ENCODE measurements around the gene BLMH. TPM values are rescaled to one million over a fixed set of nuclear protein-coding genes. Genes with fewer than 3 reads are reported as not detected.

BLMH gene
- total RNA-seq, 1 donor from 2014 or later, result 46.4 TPM

DNA sequence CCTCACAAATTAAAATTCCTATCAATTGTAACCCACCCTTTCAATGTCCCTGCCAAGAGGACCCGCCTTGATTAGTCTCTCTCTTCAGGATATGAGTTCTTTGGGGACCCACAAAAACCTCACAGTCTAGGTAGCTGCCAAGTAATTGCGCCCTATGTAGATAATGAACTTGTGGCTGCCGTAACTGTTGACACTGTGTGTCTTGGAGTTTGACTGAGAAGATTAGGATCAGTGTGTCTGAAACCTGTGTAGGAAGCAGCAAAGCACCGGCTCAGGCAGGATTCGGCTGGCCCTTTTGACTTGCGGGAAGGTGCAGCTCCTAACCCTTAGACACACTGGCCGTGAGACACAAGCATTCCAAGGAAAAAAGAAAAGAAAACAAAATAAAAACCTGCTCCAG lies 38.4 kb downstream of the BLMH start:
- DNase-seq (ENCODE audit: extremely low read depth, low read depth, low spot score), result no peak

DNA sequence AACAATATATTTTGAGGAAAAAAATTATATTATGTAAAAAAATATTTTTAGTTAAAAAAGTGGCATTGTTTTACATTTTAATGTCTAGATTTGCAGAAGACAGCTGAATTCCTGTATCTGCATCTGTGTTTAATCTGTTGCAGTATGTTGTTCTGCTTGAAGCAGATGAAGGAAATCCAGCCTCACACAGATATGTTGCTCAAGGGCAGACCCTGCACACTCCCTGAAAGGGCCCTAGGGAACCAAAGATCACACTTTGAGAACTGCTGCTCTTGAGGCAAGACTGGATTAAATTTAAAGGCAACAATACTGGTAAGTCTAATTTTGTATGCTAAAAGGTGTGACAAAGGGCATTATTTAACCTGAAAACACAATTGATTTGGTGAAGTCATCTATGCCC lies 39.8 kb downstream of the BLMH start:
- DNase-seq (ENCODE audit: extremely low read depth, low read depth, low spot score), result no peak

DNA sequence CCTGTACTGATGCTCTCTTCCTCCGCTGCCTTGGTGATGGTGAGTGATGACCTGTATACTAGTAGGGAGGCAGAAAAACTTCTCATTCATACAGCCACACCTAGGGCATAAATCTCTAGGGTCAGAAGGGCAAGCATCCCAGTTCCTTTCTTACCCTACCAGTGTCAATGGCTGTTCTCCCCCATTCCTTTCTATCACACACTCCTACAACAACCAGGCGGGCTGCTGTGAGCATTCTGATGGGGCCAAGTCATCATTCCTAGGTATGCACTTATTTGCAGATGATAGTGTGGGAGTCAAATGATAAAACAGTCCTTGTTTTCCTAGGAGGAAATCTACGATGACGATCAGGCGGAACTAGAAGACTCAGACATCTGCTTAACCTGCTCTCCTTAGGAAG lies 42.3 kb downstream of the BLMH start:
- DNase-seq (ENCODE audit: extremely low read depth, low read depth, low spot score), result no peak

- no peak for DNase-seq (ENCODE audit: extremely low read depth, low read depth, low spot score)
These were observed 43.0 kb downstream of the BLMH start for GRCh38 chr17:30248786-30249185.

- no peak for DNase-seq (ENCODE audit: extremely low read depth, low read depth, low spot score)
These were observed 45.3 kb downstream of the BLMH start for GRCh38 chr17:30246460-30246859.

GRCh38 chr17:30244853-30245385 lies 46.8 kb downstream of the BLMH start:
- no peak for DNase-seq (ENCODE audit: extremely low read depth, low read depth, low spot score)

- DNase-seq (ENCODE audit: extremely low read depth, low read depth, low spot score), result no peak
These were observed 48.2 kb downstream of the BLMH start for GRCh38 chr17:30243568-30243967.

DNA sequence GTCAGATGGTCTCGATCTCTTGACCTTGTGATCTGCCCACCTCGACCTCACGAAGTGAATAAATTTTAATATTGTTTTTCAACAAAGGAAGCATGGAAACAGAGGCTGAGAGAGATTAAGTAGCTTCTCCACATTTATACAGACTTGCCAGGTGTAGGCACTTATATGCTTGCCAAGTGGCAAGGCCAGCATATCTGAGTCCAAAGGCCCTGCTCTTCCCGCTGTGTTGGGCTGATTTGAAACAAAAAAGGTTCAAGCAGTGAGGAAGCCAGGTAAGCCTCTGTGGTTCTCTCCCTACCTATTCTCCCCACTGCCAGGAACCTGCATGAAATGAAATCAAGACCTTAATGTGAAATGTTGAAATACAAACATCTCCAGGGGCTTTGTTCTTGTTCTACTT lies 48.7 kb downstream of the BLMH start:
- no peak for DNase-seq (ENCODE audit: extremely low read depth, low read depth, low spot score)

- no peak for DNase-seq (ENCODE audit: extremely low read depth, low read depth, low spot score)
These were observed 50.7 kb downstream of the BLMH start for GRCh38 chr17:30241051-30241450.

DNA sequence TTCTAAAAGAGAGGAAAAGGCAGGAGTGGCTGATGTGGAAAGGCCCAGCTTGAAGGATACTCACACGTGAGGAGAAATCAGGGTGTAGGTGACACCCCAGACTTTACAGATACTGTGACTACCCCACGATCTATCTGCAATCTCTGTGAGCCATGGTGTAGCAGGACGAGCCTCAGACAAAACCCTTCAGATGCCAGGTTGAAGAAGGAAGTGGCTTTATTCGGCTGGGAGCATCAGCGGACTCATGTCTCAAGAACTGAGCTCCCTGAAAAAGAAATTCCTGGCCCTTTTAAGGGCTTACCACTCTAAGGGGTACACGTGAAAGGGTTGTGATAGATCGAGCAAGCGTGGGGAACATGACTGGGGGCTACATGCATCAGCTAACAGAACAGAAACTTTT lies 51.6 kb downstream of the BLMH start:
- no peak for DNase-seq (ENCODE audit: extremely low read depth, low read depth, low spot score)

GRCh38 chr17:30239089-30239462 lies 52.7 kb downstream of the BLMH start:
- no peak for DNase-seq (ENCODE audit: extremely low read depth, low read depth, low spot score)

GRCh38 chr17:30238387-30239088 lies 53.2 kb downstream of the BLMH start:
- DNase-seq (ENCODE audit: extremely low read depth, low read depth, low spot score), result no peak

GRCh38 chr17:30238003-30238344 lies 53.8 kb downstream of the BLMH start:
- no peak for DNase-seq (ENCODE audit: extremely low read depth, low read depth, low spot score)

GRCh38 chr17:30237296-30238002 lies 54.3 kb downstream of the BLMH start:
- no peak for DNase-seq (ENCODE audit: extremely low read depth, low read depth, low spot score)

DNA sequence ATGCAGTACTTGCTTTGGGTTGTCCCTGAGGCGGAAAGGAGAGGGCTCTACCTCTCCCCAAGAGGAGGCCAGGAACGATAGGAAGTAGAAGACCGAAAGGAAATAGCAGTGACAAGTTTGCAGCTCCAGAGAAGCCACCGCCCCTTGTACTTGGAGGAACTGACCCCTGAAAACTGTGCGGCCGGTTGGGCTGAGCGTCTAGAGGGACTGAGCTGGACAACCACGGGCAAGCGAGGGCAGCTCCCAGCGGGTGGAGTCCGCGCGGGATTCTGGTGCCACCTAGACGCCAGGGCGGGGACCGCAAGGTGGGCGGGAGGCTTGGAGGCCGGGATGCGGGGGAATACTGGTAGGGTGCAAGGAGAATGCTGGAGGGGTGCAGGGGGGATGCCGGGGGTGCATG lies 55.0 kb downstream of the BLMH start:
- no peak for DNase-seq (ENCODE audit: extremely low read depth, low read depth, low spot score)

GRCh38 chr17:30236297-30236624 lies 55.5 kb downstream of the BLMH start:
- DNase-seq (ENCODE audit: extremely low read depth, low read depth, low spot score), result no peak

DNA sequence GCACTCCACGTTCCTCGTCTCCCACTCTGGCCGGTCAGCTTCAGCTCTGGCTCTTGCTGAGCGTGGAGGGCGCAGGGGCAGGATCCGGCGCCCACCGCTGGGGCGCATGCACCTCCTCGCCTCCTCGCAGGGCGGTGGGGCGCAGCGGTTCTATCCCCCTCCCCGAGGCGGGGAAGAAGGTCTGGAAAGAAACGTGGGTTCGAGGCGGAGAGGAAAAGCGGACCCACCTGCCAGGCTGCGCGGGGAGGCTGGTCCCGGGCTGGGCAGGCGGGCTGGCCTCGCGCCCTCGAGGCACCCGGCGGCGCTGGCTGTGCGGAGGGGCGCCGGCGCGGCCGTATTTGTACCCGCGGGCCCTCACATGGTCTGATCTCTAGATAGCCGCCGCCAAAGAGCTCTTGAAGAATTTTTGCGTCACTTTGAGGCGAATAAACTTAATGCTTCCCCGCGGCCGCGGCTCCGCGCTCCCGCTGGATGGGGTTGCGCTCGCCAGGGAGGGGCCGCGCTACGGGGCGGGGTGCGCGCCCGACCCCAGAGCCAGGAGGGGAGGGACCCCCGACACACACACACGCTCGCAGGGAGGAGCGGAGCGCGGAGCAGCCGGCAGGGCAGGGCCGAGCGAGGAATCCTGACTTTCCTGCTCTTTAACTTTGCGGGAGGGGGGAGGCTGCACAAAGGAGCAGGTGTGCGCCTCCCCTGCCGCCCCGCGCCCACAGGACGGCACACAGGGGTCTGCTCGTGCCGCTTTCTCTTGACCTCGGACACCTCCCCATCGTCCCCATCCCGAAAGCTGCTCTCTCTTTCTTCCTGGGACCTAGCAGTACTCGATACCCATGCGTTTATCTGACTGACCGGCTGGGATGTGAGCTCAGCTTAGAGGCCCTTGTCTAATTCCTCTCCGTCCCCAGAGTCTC lies 56.1 kb downstream of the BLMH start, which contains the start of gene SLC6A4:
SLC6A4 (minus strand) TSS at position 312 of the 911 bp plus-strand sequence. CDS start 13,739 bp downstream, outside the sequence.
- no peak for DNase-seq (ENCODE audit: extremely low read depth, low read depth, low spot score)

DNA sequence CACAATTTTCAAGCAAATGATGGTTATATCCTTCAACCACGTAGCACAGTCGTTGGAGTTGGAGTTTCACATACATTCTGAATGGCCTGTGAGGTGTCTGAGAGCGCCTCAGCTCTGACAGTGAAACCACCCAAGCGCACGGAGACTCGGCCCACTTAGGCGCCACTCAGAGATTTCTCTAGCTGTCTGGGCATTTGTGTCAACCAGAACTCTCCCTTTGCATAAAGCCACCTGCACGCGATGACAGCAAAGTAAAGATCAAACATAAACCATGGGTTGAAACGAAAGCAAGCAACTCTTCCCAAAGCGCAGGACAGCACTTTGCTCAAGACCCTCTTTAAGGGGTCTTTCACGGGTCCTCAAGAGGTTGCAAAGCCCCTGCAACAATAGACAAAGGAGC lies 56.8 kb downstream of the BLMH start:
- DNase-seq (ENCODE audit: extremely low read depth, low read depth, low spot score), result no peak

DNA sequence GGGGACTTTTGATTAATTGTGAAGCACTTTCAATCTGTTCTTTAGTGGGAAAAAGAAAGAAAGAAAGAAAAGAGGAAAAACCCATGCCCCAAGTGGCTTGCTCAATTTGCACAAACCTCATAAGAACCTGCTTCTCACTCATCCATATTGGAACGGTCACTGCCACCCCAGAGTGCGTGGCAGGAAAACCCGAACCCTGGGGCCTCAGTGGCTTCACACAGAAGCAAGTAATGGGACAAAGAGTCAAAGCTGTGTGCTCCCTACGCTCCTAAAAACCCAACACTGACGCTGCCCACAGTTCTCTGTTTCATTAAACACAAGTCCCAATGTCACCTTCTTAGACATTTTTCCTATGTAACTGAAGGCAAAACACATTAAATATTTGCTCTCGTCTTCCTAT lies 57.4 kb downstream of the BLMH start:
- no peak for DNase-seq (ENCODE audit: extremely low read depth, low read depth, low spot score)

GRCh38 chr17:30232824-30233427 lies 58.8 kb downstream of the BLMH start:
- DNase-seq (ENCODE audit: extremely low read depth, low read depth, low spot score), result no peak
